Inferior parietal cortex (tissue), 1 donor: ENCODE results near the gene HTR1D.
"Not testable (repeated sequence)": the region's sequence is repeated elsewhere in the genome, so short reads cannot be mapped to it uniquely, and the experiment has no call there.

Experiments
- DNase-seq: peaks from one replicate; pipeline ENCODE4 v3.0.0-alpha.2; 2016; ENCODE audit errors: extremely low spot score

The HTR1D gene

GRCh38 chr1:23217421-23218115, at the start of gene HTR1D:
HTR1D (minus strand) TSS chr1:23217502; CDS start chr1:23194219, 23,283 bp downstream.
- no peak for DNase-seq

GRCh38 chr1:23263380-23263887, 46.1 kb upstream of the HTR1D start:
- no peak for DNase-seq

- DNase-seq, result not testable (repeated sequence)
Observed at GRCh38 chr1:23258082-23258481, 40.8 kb upstream of the HTR1D start.

- DNase-seq, result not testable (repeated sequence)
Observed at GRCh38 chr1:23257371-23257770, 40.1 kb upstream of the HTR1D start.

GRCh38 chr1:23254584-23254983, 37.3 kb upstream of the HTR1D start:
- DNase-seq, result no peak

- DNase-seq, result no peak
Observed at GRCh38 chr1:23251812-23252211, 34.5 kb upstream of the HTR1D start.

- no peak for DNase-seq
Observed at GRCh38 chr1:23249787-23250454, 32.6 kb upstream of the HTR1D start.

GRCh38 chr1:23247276-23247675, 30.0 kb upstream of the HTR1D start:
- DNase-seq, result no peak

GRCh38 chr1:23246274-23246673, 29.0 kb upstream of the HTR1D start:
- DNase-seq, result no peak

GRCh38 chr1:23244256-23244761, 27.0 kb upstream of the HTR1D start:
- no peak for DNase-seq

GRCh38 chr1:23242414-23242813, 25.1 kb upstream of the HTR1D start:
- DNase-seq, result no peak

- DNase-seq, result no peak
Observed at GRCh38 chr1:23239638-23240295, 22.5 kb upstream of the HTR1D start.

GRCh38 chr1:23238565-23238964, 21.3 kb upstream of the HTR1D start:
- no peak for DNase-seq

- DNase-seq, result no peak
Observed at GRCh38 chr1:23237508-23237907, 20.2 kb upstream of the HTR1D start.

GRCh38 chr1:23227806-23228205, 10.5 kb upstream of the HTR1D start:
- DNase-seq, result no peak

- no peak for DNase-seq
Observed at GRCh38 chr1:23224739-23225648, 7.7 kb upstream of the HTR1D start.

- DNase-seq, result not testable (repeated sequence)
Observed at GRCh38 chr1:23223963-23224362, 6.7 kb upstream of the HTR1D start.

- DNase-seq, result not testable (repeated sequence)
Observed at GRCh38 chr1:23223490-23223951, 6.2 kb upstream of the HTR1D start.

- no peak for DNase-seq
Observed at GRCh38 chr1:23222742-23223141, 5.4 kb upstream of the HTR1D start.

- no peak for DNase-seq
Observed at GRCh38 chr1:23222331-23222730, 5.0 kb upstream of the HTR1D start.

GRCh38 chr1:23221107-23221506, 3.8 kb upstream of the HTR1D start:
- no peak for DNase-seq
